Endothelial cell of umbilical vein (primary cell): Measurements from ENCODE around the gene CCDC184. TPM values are rescaled to one million over a fixed set of nuclear protein-coding genes. Genes with fewer than 3 reads are reported as not detected.

Source experiments
- BruUV-seq: library from RNA; stranded (reverse); fragments of 400-500 nt; replicated peaks from 2 replicates; lab custom pipeline; 2021; lab: Mats Ljungman, UMichigan
- CTCF ChIA-PET: fragments of 300-600, 350-600 bp; sonication (Branson Sonifier 250); formaldehyde crosslinking; loops from one replicate; lab custom pipeline; 2021; ENCODE audit warnings: antibody characterized with exemption, inconsistent platforms; lab: Charles Lee
- POLR2A ChIA-PET: fragments of 300-600, 350-600 bp; sonication (Branson Sonifier 250); formaldehyde crosslinking; loops from one replicate; lab custom pipeline; 2021; ENCODE audit warnings: antibody characterized with exemption, inconsistent platforms; lab: Charles Lee
- DNase-seq: peaks from one replicate; pipeline ENCODE4 v3.0.0-alpha.2; 2011; ENCODE audit warnings: low read depth, low spot score
- FAIRE-seq: peaks from 2 replicates; lab custom pipeline; 2011; peaks lifted over from hg19 to GRCh38; lab: Jason Lieb, UNC
- H2AFZ ChIP-seq: 2 replicates; pipeline ENCODE4 v1.6.0; 2012; ENCODE audit warnings: low read depth, low read length, control low read depth, inconsistent platforms
- H3K27ac ChIP-seq: 2 replicates; pipeline ENCODE4 v1.5.1; 2011; ENCODE audit warnings: low read depth, mild to moderate bottlenecking, control low read depth, low read length, moderate library complexity; ENCODE audit not compliant: insufficient read depth
- H3K27me3 ChIP-seq, 2 experiments: 2 replicates each; pipeline versions ENCODE4 v1.6.0 to v1.6.1; 2011; ENCODE audit warnings: low read length in 2 of 2, mixed read lengths in 1 of 2; ENCODE audit not compliant: control insufficient read depth in 2 of 2, insufficient read depth in 2 of 2
- H3K36me3 ChIP-seq, 2 experiments: 2 replicates in 1 of 2; 3 replicates in 1 of 2; pipeline ENCODE4 v1.5.1; 2011; ENCODE audit warnings: low read length in 2 of 2, mild to moderate bottlenecking in 1 of 2, moderate library complexity in 1 of 2; ENCODE audit not compliant: control insufficient read depth in 2 of 2, insufficient read depth in 2 of 2; ENCODE audit errors: extremely low read depth in 1 of 2
- H3K4me1 ChIP-seq: 3 replicates; pipeline ENCODE4 v1.5.1; 2011; ENCODE audit warnings: mild to moderate bottlenecking, low read length; ENCODE audit not compliant: control insufficient read depth, insufficient read depth; ENCODE audit errors: extremely low read depth
- H3K4me2 ChIP-seq: 2 replicates; pipeline ENCODE4 v1.6.1; 2011; ENCODE audit warnings: low read length, control low read depth, mixed read lengths; ENCODE audit not compliant: insufficient read depth
- H3K4me3 ChIP-seq, 3 experiments: fragments of 200-600 bp in 1 of 3; sonication (generic), shearing (Covaris generic) in 1 of 3; replicated peaks in 1 of 3; 2 replicates each; pipeline ENCODE4 v1.5.1; 2011 to 2016; ENCODE audit warnings: control low read depth in 3 of 3, low read length in 3 of 3, mild to moderate bottlenecking in 2 of 3, inconsistent platforms in 1 of 3, low read depth in 1 of 3, moderate library complexity in 1 of 3; ENCODE audit not compliant: insufficient read depth in 1 of 3
- H3K79me2 ChIP-seq: 2 replicates; pipeline ENCODE4 v1.6.0; 2012; ENCODE audit warnings: low read length, inconsistent platforms; ENCODE audit not compliant: control insufficient read depth, insufficient read depth
- H3K9ac ChIP-seq: replicated peaks from 2 replicates; pipeline ENCODE3; 2011; ENCODE audit warnings: low read length, control low read depth; ENCODE audit not compliant: insufficient read depth; ENCODE audit errors: extremely low read depth
- H3K9me1 ChIP-seq: replicated peaks from 3 replicates; pipeline ENCODE4 v1.6.0; 2011; ENCODE audit warnings: mild to moderate bottlenecking, low read length; ENCODE audit not compliant: control insufficient read depth, insufficient read depth; ENCODE audit errors: extremely low read depth
- H3K9me3 ChIP-seq: replicated peaks from 2 replicates; pipeline ENCODE4 v1.5.1; 2012; ENCODE audit warnings: low read length, inconsistent platforms; ENCODE audit not compliant: control insufficient read depth, insufficient read depth
- H4K20me1 ChIP-seq: replicated peaks from 2 replicates; pipeline ENCODE3; 2011; ENCODE audit warnings: mild to moderate bottlenecking, low read length; ENCODE audit not compliant: control insufficient read depth, insufficient read depth; ENCODE audit errors: extremely low read depth
- CTCF ChIP-seq, 2 donors: IDR thresholded peaks; 1 replicate in 1 of 2; 2 replicates in 1 of 2; pipeline ENCODE4 v1.5.1; 2011; ENCODE audit warnings: low read length in 2 of 2, mild to moderate bottlenecking in 2 of 2, moderate library complexity in 2 of 2, control low read depth in 1 of 2, inconsistent platforms in 1 of 2, low read depth in 1 of 2; ENCODE audit not compliant: insufficient read depth in 1 of 2; ENCODE audit errors: extremely low read depth in 1 of 2
- EZH2 ChIP-seq: IDR thresholded peaks from 2 replicates; pipeline ENCODE4 v1.6.1; 2012; ENCODE audit warnings: borderline replicate concordance, low read depth, mild to moderate bottlenecking, moderate library complexity, low read length, inconsistent platforms; ENCODE audit not compliant: severe bottlenecking
- FOS ChIP-seq: IDR thresholded peaks from 2 replicates; pipeline ENCODE4 v1.6.1; 2011; ENCODE audit warnings: mild to moderate bottlenecking, low read length, moderate library complexity, borderline replicate concordance; ENCODE audit not compliant: insufficient read depth
- GATA2 ChIP-seq: IDR thresholded peaks from 2 replicates; pipeline ENCODE4 v1.7.0; 2011; ENCODE audit warnings: low read depth, mild to moderate bottlenecking, moderate library complexity, mixed read lengths, low read length; ENCODE audit not compliant: insufficient read length, insufficient read depth
- JUN ChIP-seq: IDR thresholded peaks from 2 replicates; pipeline ENCODE4 v1.6.1; 2011; ENCODE audit warnings: borderline replicate concordance, low read depth; ENCODE audit not compliant: insufficient read length, insufficient read depth
- MYC ChIP-seq: IDR thresholded peaks from one replicate; pipeline ENCODE4 v1.6.1; 2011; ENCODE audit warnings: mild to moderate bottlenecking, low read depth, low read length
- POLR2A ChIP-seq: IDR thresholded peaks from 2 replicates; pipeline ENCODE4 v1.6.1; 2012; ENCODE audit warnings: low read depth, mild to moderate bottlenecking, control low read depth, low read length
- POLR2AphosphoS5 ChIP-seq: IDR thresholded peaks from 2 replicates; pipeline ENCODE4 v1.6.1; 2012; ENCODE audit warnings: low read depth, mild to moderate bottlenecking, control low read depth, low read length, moderate library complexity; ENCODE audit not compliant: insufficient read depth
- dilution Hi-C: fragments of 300-500 bp; cut with MboI; formaldehyde crosslinking; loops from one replicate; pipeline ENCODE4 v1.15.0; 2019; ENCODE audit warnings: low sequenced_read_pairs; ENCODE audit not compliant: extremely low pct_ligation_motif_present
- intact Hi-C: fragments of 100-400 bp; cut with micrococcal nuclease; formaldehyde crosslinking; loops from one replicate; pipeline ENCODE4 v1.10.0; 2022
- polyA plus RNA-seq, 4 experiments: library from polyadenylated mRNA; depleted of rRNA in 3 of 4; stranded (reverse) in 3 of 4; unstranded in 1 of 4; fragments of >200 nt; gene quantifications; 2 replicates each; pipeline versions ENCODE4 v1.2.1 to v1.2.3, GENCODE V29; 2011 to 2012; ENCODE audit warnings: missing spikeins in 1 of 4
- total RNA-seq: library from RNA; stranded (reverse); gene quantifications from 2 replicates; pipeline ENCODE4 v1.2.3, GENCODE V29; 2021
- TF ChIP-seq, protein P1 (sequence below): IDR thresholded peaks from 2 replicates; pipeline ENCODE4 v1.6.1; 2011; ENCODE audit not compliant: insufficient read depth, insufficient read length

The CCDC184 gene
- total and polyA plus RNA-seq, 2 donors (not counting 3 experiments of a cell fraction or from before 2014, with no cell fraction given) = 0.18 to 0.39 TPM

DNA sequence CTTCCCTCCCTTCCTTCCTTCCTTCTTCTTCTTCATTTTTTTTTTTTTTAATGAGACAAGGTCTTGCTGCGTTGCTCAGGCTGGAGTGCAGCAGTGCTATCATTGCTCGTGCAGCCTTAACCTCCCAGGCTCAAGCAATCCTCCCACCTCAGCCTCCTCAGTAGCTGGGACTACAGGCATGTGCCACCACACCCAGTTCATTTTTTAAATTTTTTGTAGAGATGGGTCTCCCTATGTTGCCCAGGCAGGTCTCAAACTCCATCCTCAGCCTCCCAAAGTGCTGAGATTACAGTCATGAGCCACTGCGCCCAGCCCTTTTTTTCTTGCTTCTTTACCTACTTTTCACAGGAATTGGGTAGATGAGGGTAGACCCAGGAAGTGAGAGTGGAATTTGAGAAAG is 18.1 kb downstream of the CCDC184 start:
- Histone ChIP-seq H3K9me3 (no peaks in the 10 kb centered on the region), H2AFZ (no peak overlapping the region), H3K9ac (no peak overlapping the region), H3K27me3 (no peaks in the 10 kb centered on the region), H3K27ac (no peak overlapping the region), H3K4me1 (peaks cover 8% of the 10 kb centered on the region), H3K79me2 (no peaks in the 10 kb centered on the region), H3K4me2 (no peak overlapping the region), H3K4me3 (no peak overlapping the region), H4K20me1 (no peaks in the 10 kb centered on the region), H3K36me3 (no peaks in the 10 kb centered on the region), H3K9me1 (no peaks in the 10 kb centered on the region)
- POLR2A ChIA-PET = no interaction called here
- intact Hi-C loops (no loop called here), dilution Hi-C loops (no loop called here)
- BruUV-seq = no TSS peak
- TF ChIP-seq MYC = no peak
- no peak for TF ChIP-seq POLR2AphosphoS5
- no peak for TF ChIP-seq GATA2
- TF ChIP-seq FOS = no peak
- no peak for TF ChIP-seq CTCF (IDR thresholded peaks at IDR 0.05; ENCODE audit: extremely low read depth in 1 of 2, insufficient read depth in 1 of 2, low read depth in 1 of 2, low read length in 2 of 2)
- TF ChIP-seq POLR2A = no peak
- TF ChIP-seq JUN = no peak
- CTCF ChIA-PET = no interaction called here
- no peak for FAIRE-seq
- DNase-seq = no peak

GRCh38 chr12:48202766-48203165 is 19.3 kb downstream of the CCDC184 start:
- Histone ChIP-seq H4K20me1 (no peaks in the 10 kb centered on the region), H3K27ac (no peak overlapping the region), H3K27me3 (no peaks in the 10 kb centered on the region), H3K4me1 (peaks cover 2% of the 10 kb centered on the region), H3K4me3 (no peak overlapping the region), H3K36me3 (no peaks in the 10 kb centered on the region), H3K9ac (no peak overlapping the region), H2AFZ (no peak overlapping the region), H3K4me2 (no peak overlapping the region), H3K79me2 (no peaks in the 10 kb centered on the region), H3K9me3 (no peaks in the 10 kb centered on the region), H3K9me1 (no peaks in the 10 kb centered on the region)
- BruUV-seq = no TSS peak
- no peak for TF ChIP-seq MYC
- TF ChIP-seq EZH2 = no peak
- TF ChIP-seq JUN = no peak
- no peak for TF ChIP-seq POLR2A
- no peak for TF ChIP-seq CTCF (IDR thresholded peaks at IDR 0.05; ENCODE audit: extremely low read depth in 1 of 2, insufficient read depth in 1 of 2, low read depth in 1 of 2, low read length in 2 of 2)
- no peak for TF ChIP-seq POLR2AphosphoS5
- TF ChIP-seq FOS = no peak
- TF ChIP-seq, protein P1, sequence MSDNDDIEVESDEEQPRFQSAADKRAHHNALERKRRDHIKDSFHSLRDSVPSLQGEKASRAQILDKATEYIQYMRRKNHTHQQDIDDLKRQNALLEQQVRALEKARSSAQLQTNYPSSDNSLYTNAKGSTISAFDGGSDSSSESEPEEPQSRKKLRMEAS = no peak
- no peak for TF ChIP-seq GATA2
- intact Hi-C loops = no loop called here
- FAIRE-seq = no peak
- no peak for DNase-seq
- ChIA-PET POLR2A (no interaction called here), CTCF (no interaction called here)
- dilution Hi-C loops = no loop called here
